NCI-H82 (cell line): Measurements from ENCODE around the gene UBXN11.

Experiments used
- DNase-seq: peaks from one replicate; lab custom pipeline; 2025; lab: John Stamatoyannopoulos, UW

Gene UBXN11

GRCh38 chr1:26268290-26269197, 37.9 kb downstream of the UBXN11 start:
- no peak for DNase-seq

- DNase-seq = no peak
Observed at GRCh38 chr1:26265405-26265804, 41.0 kb downstream of the UBXN11 start.

GRCh38 chr1:26263212-26263611, 43.2 kb downstream of the UBXN11 start:
- DNase-seq = no peak

- DNase-seq = no peak
Observed at GRCh38 chr1:26259578-26259977, 46.9 kb downstream of the UBXN11 start.

- no peak for DNase-seq
Observed at GRCh38 chr1:26259005-26259404, 47.4 kb downstream of the UBXN11 start.

GRCh38 chr1:26257222-26257621, 49.2 kb downstream of the UBXN11 start:
- no peak for DNase-seq

- DNase-seq = no peak
Observed at GRCh38 chr1:26254404-26254803, 52.0 kb downstream of the UBXN11 start.

- no peak for DNase-seq
Observed at GRCh38 chr1:26252718-26253117, 53.7 kb downstream of the UBXN11 start.

- DNase-seq = no peak
Observed at GRCh38 chr1:26239936-26240335, 66.5 kb downstream of the UBXN11 start.

- DNase-seq = no peak
Observed at GRCh38 chr1:26237230-26237966, 69.0 kb downstream of the UBXN11 start.

GRCh38 chr1:26234644-26235370, 71.6 kb downstream of the UBXN11 start:
- DNase-seq = peak; percentile 52

- peak; percentile 100 for DNase-seq
Observed at GRCh38 chr1:26233903-26234643, 72.4 kb downstream of the UBXN11 start, which contains the start of gene CEP85. CEP85 (plus strand) TSS chr1:26234200; CDS start chr1:26239784, 5,584 bp downstream.
